Endothelial cell of umbilical vein (primary cell): Measurements from ENCODE around the gene BCL2L2. TPM values are rescaled to one million over a fixed set of nuclear protein-coding genes. Genes with fewer than 3 reads are reported as not detected.

ENCODE experiments used
- BruUV-seq: library from RNA; stranded (reverse); fragments of 400-500 nt; replicated peaks from 2 replicates; lab custom pipeline; 2021; lab: Mats Ljungman, UMichigan
- CTCF ChIA-PET: fragments of 300-600, 350-600 bp; sonication (Branson Sonifier 250); formaldehyde crosslinking; loops from one replicate; lab custom pipeline; 2021; ENCODE audit warnings: antibody characterized with exemption, inconsistent platforms; lab: Charles Lee
- POLR2A ChIA-PET: fragments of 300-600, 350-600 bp; sonication (Branson Sonifier 250); formaldehyde crosslinking; loops from one replicate; lab custom pipeline; 2021; ENCODE audit warnings: antibody characterized with exemption, inconsistent platforms; lab: Charles Lee
- DNase-seq: peaks from one replicate; pipeline ENCODE4 v3.0.0-alpha.2; 2011; ENCODE audit warnings: low read depth, low spot score
- FAIRE-seq: peaks from 2 replicates; lab custom pipeline; 2011; peaks lifted over from hg19 to GRCh38; lab: Jason Lieb, UNC
- H2AFZ ChIP-seq: 2 replicates; pipeline ENCODE4 v1.6.0; 2012; ENCODE audit warnings: low read depth, low read length, control low read depth, inconsistent platforms
- H3K27ac ChIP-seq: 2 replicates; pipeline ENCODE4 v1.5.1; 2011; ENCODE audit warnings: low read depth, mild to moderate bottlenecking, control low read depth, low read length, moderate library complexity; ENCODE audit not compliant: insufficient read depth
- H3K27me3 ChIP-seq, 2 experiments: 2 replicates each; pipeline versions ENCODE4 v1.6.0 to v1.6.1; 2011; ENCODE audit warnings: low read length in 2 of 2, mixed read lengths in 1 of 2; ENCODE audit not compliant: control insufficient read depth in 2 of 2, insufficient read depth in 2 of 2
- H3K36me3 ChIP-seq, 2 experiments: 2 replicates in 1 of 2; 3 replicates in 1 of 2; pipeline ENCODE4 v1.5.1; 2011; ENCODE audit warnings: low read length in 2 of 2, mild to moderate bottlenecking in 1 of 2, moderate library complexity in 1 of 2; ENCODE audit not compliant: control insufficient read depth in 2 of 2, insufficient read depth in 2 of 2; ENCODE audit errors: extremely low read depth in 1 of 2
- H3K4me1 ChIP-seq: 3 replicates; pipeline ENCODE4 v1.5.1; 2011; ENCODE audit warnings: mild to moderate bottlenecking, low read length; ENCODE audit not compliant: control insufficient read depth, insufficient read depth; ENCODE audit errors: extremely low read depth
- H3K4me2 ChIP-seq: 2 replicates; pipeline ENCODE4 v1.6.1; 2011; ENCODE audit warnings: low read length, control low read depth, mixed read lengths; ENCODE audit not compliant: insufficient read depth
- H3K4me3 ChIP-seq, 3 experiments: fragments of 200-600 bp in 1 of 3; sonication (generic), shearing (Covaris generic) in 1 of 3; replicated peaks in 1 of 3; 2 replicates each; pipeline ENCODE4 v1.5.1; 2011 to 2016; ENCODE audit warnings: control low read depth in 3 of 3, low read length in 3 of 3, mild to moderate bottlenecking in 2 of 3, inconsistent platforms in 1 of 3, low read depth in 1 of 3, moderate library complexity in 1 of 3; ENCODE audit not compliant: insufficient read depth in 1 of 3
- H3K79me2 ChIP-seq: 2 replicates; pipeline ENCODE4 v1.6.0; 2012; ENCODE audit warnings: low read length, inconsistent platforms; ENCODE audit not compliant: control insufficient read depth, insufficient read depth
- H3K9ac ChIP-seq: replicated peaks from 2 replicates; pipeline ENCODE3; 2011; ENCODE audit warnings: low read length, control low read depth; ENCODE audit not compliant: insufficient read depth; ENCODE audit errors: extremely low read depth
- H3K9me1 ChIP-seq: replicated peaks from 3 replicates; pipeline ENCODE4 v1.6.0; 2011; ENCODE audit warnings: mild to moderate bottlenecking, low read length; ENCODE audit not compliant: control insufficient read depth, insufficient read depth; ENCODE audit errors: extremely low read depth
- H3K9me3 ChIP-seq: replicated peaks from 2 replicates; pipeline ENCODE4 v1.5.1; 2012; ENCODE audit warnings: low read length, inconsistent platforms; ENCODE audit not compliant: control insufficient read depth, insufficient read depth
- H4K20me1 ChIP-seq: replicated peaks from 2 replicates; pipeline ENCODE3; 2011; ENCODE audit warnings: mild to moderate bottlenecking, low read length; ENCODE audit not compliant: control insufficient read depth, insufficient read depth; ENCODE audit errors: extremely low read depth
- CTCF ChIP-seq, 2 donors: IDR thresholded peaks; 1 replicate in 1 of 2; 2 replicates in 1 of 2; pipeline ENCODE4 v1.5.1; 2011; ENCODE audit warnings: low read length in 2 of 2, mild to moderate bottlenecking in 2 of 2, moderate library complexity in 2 of 2, control low read depth in 1 of 2, inconsistent platforms in 1 of 2, low read depth in 1 of 2; ENCODE audit not compliant: insufficient read depth in 1 of 2; ENCODE audit errors: extremely low read depth in 1 of 2
- EZH2 ChIP-seq: IDR thresholded peaks from 2 replicates; pipeline ENCODE4 v1.6.1; 2012; ENCODE audit warnings: borderline replicate concordance, low read depth, mild to moderate bottlenecking, moderate library complexity, low read length, inconsistent platforms; ENCODE audit not compliant: severe bottlenecking
- FOS ChIP-seq: IDR thresholded peaks from 2 replicates; pipeline ENCODE4 v1.6.1; 2011; ENCODE audit warnings: mild to moderate bottlenecking, low read length, moderate library complexity, borderline replicate concordance; ENCODE audit not compliant: insufficient read depth
- GATA2 ChIP-seq: IDR thresholded peaks from 2 replicates; pipeline ENCODE4 v1.7.0; 2011; ENCODE audit warnings: low read depth, mild to moderate bottlenecking, moderate library complexity, mixed read lengths, low read length; ENCODE audit not compliant: insufficient read length, insufficient read depth
- JUN ChIP-seq: IDR thresholded peaks from 2 replicates; pipeline ENCODE4 v1.6.1; 2011; ENCODE audit warnings: borderline replicate concordance, low read depth; ENCODE audit not compliant: insufficient read length, insufficient read depth
- MAX ChIP-seq: IDR thresholded peaks from 2 replicates; pipeline ENCODE4 v1.6.1; 2011; ENCODE audit not compliant: insufficient read depth, insufficient read length
- MYC ChIP-seq: IDR thresholded peaks from one replicate; pipeline ENCODE4 v1.6.1; 2011; ENCODE audit warnings: mild to moderate bottlenecking, low read depth, low read length
- POLR2A ChIP-seq: IDR thresholded peaks from 2 replicates; pipeline ENCODE4 v1.6.1; 2012; ENCODE audit warnings: low read depth, mild to moderate bottlenecking, control low read depth, low read length
- POLR2AphosphoS5 ChIP-seq: IDR thresholded peaks from 2 replicates; pipeline ENCODE4 v1.6.1; 2012; ENCODE audit warnings: low read depth, mild to moderate bottlenecking, control low read depth, low read length, moderate library complexity; ENCODE audit not compliant: insufficient read depth
- dilution Hi-C: fragments of 300-500 bp; cut with MboI; formaldehyde crosslinking; loops from one replicate; pipeline ENCODE4 v1.15.0; 2019; ENCODE audit warnings: low sequenced_read_pairs; ENCODE audit not compliant: extremely low pct_ligation_motif_present
- intact Hi-C: fragments of 100-400 bp; cut with micrococcal nuclease; formaldehyde crosslinking; loops from one replicate; pipeline ENCODE4 v1.10.0; 2022
- polyA plus RNA-seq, 4 experiments: library from polyadenylated mRNA; depleted of rRNA in 3 of 4; stranded (reverse) in 3 of 4; unstranded in 1 of 4; fragments of >200 nt; gene quantifications; 2 replicates each; pipeline versions ENCODE4 v1.2.1 to v1.2.3, GENCODE V29; 2011 to 2012; ENCODE audit warnings: missing spikeins in 1 of 4
- total RNA-seq: library from RNA; stranded (reverse); gene quantifications from 2 replicates; pipeline ENCODE4 v1.2.3, GENCODE V29; 2021

Gene BCL2L2
- total and polyA plus RNA-seq, 2 donors (not counting 3 experiments of a cell fraction or from before 2014, with no cell fraction given), result 19.9 to 24.3 TPM

DNA sequence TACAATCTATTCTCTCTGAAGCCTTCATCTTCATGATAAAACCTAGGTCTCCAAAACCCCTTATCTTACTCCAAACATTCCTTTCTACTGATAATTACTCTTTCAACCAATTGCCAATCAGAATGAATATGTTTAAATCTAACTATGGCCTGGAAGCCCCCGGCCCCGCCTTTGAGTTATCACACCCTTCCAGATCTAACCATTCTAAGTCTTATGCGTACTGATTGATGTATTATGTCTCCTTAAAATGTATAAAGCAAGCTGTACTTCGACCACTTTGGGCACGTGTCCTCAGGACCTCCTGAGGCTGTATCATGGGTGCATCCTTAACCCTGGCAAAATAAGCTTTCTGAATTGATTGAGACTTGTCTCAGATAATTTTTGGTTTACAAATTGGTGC, 29.0 kb downstream of the BCL2L2 start:
- no peak for DNase-seq
- Histone ChIP-seq H2AFZ (no peak overlapping the region), H3K9me3 (no peaks in the 10 kb centered on the region), H3K4me1 (no peaks in the 10 kb centered on the region), H3K79me2 (no peaks in the 10 kb centered on the region), H3K4me3 (no peak overlapping the region), H3K9ac (no peak overlapping the region), H3K36me3 (no peaks in the 10 kb centered on the region), H3K27me3 (peaks cover 0 to 7% of the 10 kb centered on the region in 2 experiments), H4K20me1 (no peaks in the 10 kb centered on the region), H3K9me1 (no peaks in the 10 kb centered on the region), H3K27ac (no peak overlapping the region), H3K4me2 (no peak overlapping the region)
- intact Hi-C loops, result no loop called here
- BruUV-seq, result no TSS peak
- no peak for TF ChIP-seq FOS
- TF ChIP-seq POLR2A, result no peak
- TF ChIP-seq EZH2, result no peak
- no peak for TF ChIP-seq MYC
- TF ChIP-seq POLR2AphosphoS5, result no peak
- TF ChIP-seq CTCF (IDR thresholded peaks at IDR 0.05; ENCODE audit: extremely low read depth in 1 of 2, insufficient read depth in 1 of 2, low read depth in 1 of 2, low read length in 2 of 2), result no peak
- no peak for TF ChIP-seq JUN
- TF ChIP-seq MAX, result no peak
- no peak for TF ChIP-seq GATA2
- ChIA-PET POLR2A (no interaction called here), CTCF (no interaction called here)
- dilution Hi-C loops, result no loop called here
- FAIRE-seq, result no peak
